ENCODE data around the gene LCN6. TPM values are rescaled to one million over a fixed set of nuclear protein-coding genes. Genes with fewer than 3 reads are reported as not detected.

LCN6 gene
- polyA plus RNA-seq, 1 donor (not counting 4 experiments of a cell fraction or from before 2014, with no cell fraction given): not detected

- TF ChIP-seq CTCF (optimal IDR thresholded peaks at IDR 0.05 in 1 of 3, IDR thresholded peaks at IDR 0.05 in 1 of 3, conservative IDR thresholded peaks at IDR 0.05 in 1 of 3; ENCODE audit: extremely low read depth in 1 of 3, insufficient read depth in 2 of 3, low read length in 3 of 3): no peak
- TF ChIP-seq EZH2 (IDR thresholded peaks at IDR 0.05; ENCODE audit: low read length): no peak
- no peaks in the 10 kb centered on the region for H3K9me1 ChIP-seq (ENCODE audit: control insufficient read depth, extremely low read depth, insufficient read depth, low read length)
- no peak overlapping the region for H3K4me2 ChIP-seq (ENCODE audit: control insufficient read depth, extremely low read depth, insufficient read depth, low read depth, low read length)
- H4K20me1 ChIP-seq (ENCODE audit: control insufficient read depth, extremely low read depth, insufficient read depth, low read length): no peaks in the 10 kb centered on the region
- H3K79me2 ChIP-seq (ENCODE audit: control insufficient read depth, insufficient read depth, low read length): peaks cover 16% of the 10 kb centered on the region
- H3K9me3 ChIP-seq (ENCODE audit: control insufficient read depth, low read depth, low read length): no peaks in the 10 kb centered on the region
- H3K4me3 ChIP-seq (ENCODE audit: control insufficient read depth in 2 of 3, extremely low read depth in 1 of 3, insufficient read depth in 2 of 3, low read depth in 1 of 3, low read length in 3 of 3): no peak overlapping the region
- FAIRE-seq (no peak), DNase-seq (ENCODE audit: low read depth, low spot score) (no peak)
- dilution Hi-C loops (cut with MboI; ENCODE audit: extremely low pct_ligation_motif_present, low sequenced_read_pairs): no loop called here
- H3K27ac ChIP-seq (ENCODE audit: control insufficient read depth, insufficient read depth, low read length): no peak overlapping the region
- peaks cover 8% of the 10 kb centered on the region for H3K4me1 ChIP-seq (ENCODE audit: control insufficient read depth, extremely low read depth, insufficient read depth, low read length)
- no peak overlapping the region for H2AFZ ChIP-seq (ENCODE audit: control insufficient read depth, low read length)
- H3K9ac ChIP-seq (ENCODE audit: control insufficient read depth, extremely low read depth, insufficient read depth, low read length): no peak overlapping the region
- no peaks in the 10 kb centered on the region for H3K36me3 ChIP-seq (ENCODE audit: control insufficient read depth in 2 of 2, extremely low read depth in 1 of 2, insufficient read depth in 2 of 2, low read length in 2 of 2)
- H3K27me3 ChIP-seq (ENCODE audit: control insufficient read depth, extremely low read depth, insufficient read depth, low read length): no peaks in the 10 kb centered on the region
Observed at GRCh38 chr9:136732444-136733178, 15.7 kb downstream of the LCN6 start.

- Histone ChIP-seq H3K27me3 (ENCODE audit: control insufficient read depth, extremely low read depth, insufficient read depth, low read length) (no peaks in the 10 kb centered on the region), H3K9me3 (ENCODE audit: control insufficient read depth, low read depth, low read length) (no peaks in the 10 kb centered on the region), H3K9ac (ENCODE audit: control insufficient read depth, extremely low read depth, insufficient read depth, low read length) (no peak overlapping the region), H3K4me2 (ENCODE audit: control insufficient read depth, extremely low read depth, insufficient read depth, low read depth, low read length) (no peak overlapping the region), H4K20me1 (ENCODE audit: control insufficient read depth, extremely low read depth, insufficient read depth, low read length) (peaks cover 20% of the 10 kb centered on the region), H3K79me2 (ENCODE audit: control insufficient read depth, insufficient read depth, low read length) (peaks cover 38% of the 10 kb centered on the region), H3K4me1 (ENCODE audit: control insufficient read depth, extremely low read depth, insufficient read depth, low read length) (peaks cover 25% of the 10 kb centered on the region), H3K4me3 (ENCODE audit: control insufficient read depth in 2 of 3, extremely low read depth in 1 of 3, insufficient read depth in 2 of 3, low read depth in 1 of 3, low read length in 3 of 3) (no peak overlapping the region), H2AFZ (ENCODE audit: control insufficient read depth, low read length) (no peak overlapping the region), H3K9me1 (ENCODE audit: control insufficient read depth, extremely low read depth, insufficient read depth, low read length) (no peaks in the 10 kb centered on the region), H3K27ac (ENCODE audit: control insufficient read depth, insufficient read depth, low read length) (no peak overlapping the region), H3K36me3 (ENCODE audit: control insufficient read depth in 2 of 2, extremely low read depth in 1 of 2, insufficient read depth in 2 of 2, low read length in 2 of 2) (peaks cover 13 to 17% of the 10 kb centered on the region in 2 experiments)
- no peak for FAIRE-seq
- TF ChIP-seq EZH2 (IDR thresholded peaks at IDR 0.05; ENCODE audit: low read length) (no peak), CTCF (optimal IDR thresholded peaks at IDR 0.05 in 1 of 3, IDR thresholded peaks at IDR 0.05 in 1 of 3, conservative IDR thresholded peaks at IDR 0.05 in 1 of 3; ENCODE audit: extremely low read depth in 1 of 3, insufficient read depth in 2 of 3, low read length in 3 of 3) (no peak)
- DNase-seq (ENCODE audit: low read depth, low spot score): no peak
- dilution Hi-C loops (cut with MboI; ENCODE audit: extremely low pct_ligation_motif_present, low sequenced_read_pairs): no loop called here
Observed at GRCh38 chr9:136729926-136730325, 18.4 kb downstream of the LCN6 start.
